Panc1 (cell line): Measurements from ENCODE around the gene ADARB2. TPM values are rescaled to one million over a fixed set of nuclear protein-coding genes. Genes with fewer than 3 reads are reported as not detected.

ENCODE experiments used
- ATAC-seq: fragments of 200-7000 bp; cut with Tn5 transposase; 2 replicates; pipeline ENCODE4 v1.9.1; 2020; ENCODE audit warnings: mild to moderate bottlenecking, moderate library complexity
- BruUV-seq: library from RNA; stranded (reverse); fragments of 400-500 nt; replicated peaks from 2 replicates; lab custom pipeline; 2021; lab: Mats Ljungman, UMichigan
- CTCF ChIA-PET: fragments of 300-600 bp; sonication (Branson Sonifier 250); formaldehyde crosslinking; loops from one replicate; lab custom pipeline; 2022; ENCODE audit warnings: antibody characterized with exemption; lab: Charles Lee
- POLR2A ChIA-PET: fragments of 300-600 bp; sonication (Branson Sonifier 250); formaldehyde crosslinking; loops from one replicate; lab custom pipeline; 2022; ENCODE audit warnings: antibody characterized with exemption; lab: Charles Lee
- DNase-seq: peaks from one replicate; pipeline ENCODE4 v3.0.0-alpha.2; 2010; ENCODE audit warnings: low read depth, low spot score
- H3K27ac ChIP-seq: 2 replicates; pipeline ENCODE4 v1.5.1; 2011; ENCODE audit warnings: mild to moderate bottlenecking, low read length, inconsistent platforms
- H3K27me3 ChIP-seq: fragments of 200-500 bp; sonication (Bioruptor generic); 2 replicates; pipeline ENCODE4 v1.6.0; 2014; ENCODE audit warnings: low read length, inconsistent platforms; ENCODE audit not compliant: control insufficient read depth, insufficient read depth
- H3K36me3 ChIP-seq: fragments of 200-500 bp; sonication (Bioruptor generic); 2 replicates; pipeline ENCODE4 v1.5.1; 2014; ENCODE audit warnings: inconsistent platforms, mild to moderate bottlenecking, low read length, moderate library complexity; ENCODE audit not compliant: control insufficient read depth, insufficient read depth
- H3K4me1 ChIP-seq: 2 replicates; pipeline ENCODE4 v1.5.1; 2011; ENCODE audit warnings: inconsistent platforms, mild to moderate bottlenecking, low read length, moderate library complexity; ENCODE audit not compliant: control insufficient read depth, insufficient read depth
- H3K4me3 ChIP-seq, 2 experiments: 2 replicates each; pipeline ENCODE4 v1.5.1; 2011 to 2012; ENCODE audit warnings: low read depth in 2 of 2, low read length in 2 of 2, mild to moderate bottlenecking in 2 of 2, inconsistent platforms in 1 of 2, moderate library complexity in 1 of 2
- H3K9me3 ChIP-seq: fragments of 200-500 bp; sonication (Bioruptor generic); 2 replicates; pipeline ENCODE4 v1.5.1; 2014; ENCODE audit warnings: low read depth, mild to moderate bottlenecking, inconsistent platforms, low read length, moderate library complexity; ENCODE audit not compliant: control insufficient read depth, insufficient read depth
- POLR2AphosphoS5 ChIP-seq: IDR thresholded peaks from 2 replicates; pipeline ENCODE4 v1.6.1; 2012; ENCODE audit warnings: mild to moderate bottlenecking, low read depth, low read length, moderate library complexity
- SIN3A ChIP-seq: IDR thresholded peaks from 2 replicates; pipeline ENCODE4 v1.6.1; 2012; ENCODE audit warnings: low read depth, mild to moderate bottlenecking, low read length, moderate library complexity, borderline replicate concordance; ENCODE audit not compliant: insufficient read depth
- TCF7L2 ChIP-seq: IDR thresholded peaks from 2 replicates; pipeline ENCODE4 v1.6.1; 2011; ENCODE audit warnings: mild to moderate bottlenecking, low read depth, low read length, inconsistent platforms
- in situ Hi-C: cut with HindIII; loops from 2 replicates; pipeline ENCODE4 v1.10.0; 2016; ENCODE audit warnings: low sequenced_read_pairs, low pct_unique_long_range_greater_than_20kb
- intact Hi-C: fragments of 100-400 bp; cut with micrococcal nuclease; formaldehyde crosslinking; loops from one replicate; pipeline ENCODE4 v1.10.0; 2022; ENCODE audit not compliant: unreplicated experiment
- total RNA-seq: library from RNA; stranded (reverse); gene quantifications from one replicate; pipeline ENCODE4 v1.2.1, GENCODE V29; 2021; ENCODE audit not compliant: unreplicated experiment
- TF ChIP-seq, protein P1 (sequence below): fragments of 450-650 bp; IDR thresholded peaks from 2 replicates; pipeline ENCODE4 v1.5.1; 2017; ENCODE audit warnings: mild to moderate bottlenecking
- TF ChIP-seq, protein P2 (sequence below), 2 experiments: IDR thresholded peaks; 2 replicates each; pipeline ENCODE4 v1.6.1; 2011 to 2012; ENCODE audit warnings: low read depth in 2 of 2, control low read depth in 1 of 2, low read length in 1 of 2, mild to moderate bottlenecking in 1 of 2, moderate library complexity in 1 of 2; ENCODE audit not compliant: insufficient read depth in 1 of 2

The ADARB2 gene
- total RNA-seq, 1 experiment from 2014 or later, result 0.31 TPM

DNA sequence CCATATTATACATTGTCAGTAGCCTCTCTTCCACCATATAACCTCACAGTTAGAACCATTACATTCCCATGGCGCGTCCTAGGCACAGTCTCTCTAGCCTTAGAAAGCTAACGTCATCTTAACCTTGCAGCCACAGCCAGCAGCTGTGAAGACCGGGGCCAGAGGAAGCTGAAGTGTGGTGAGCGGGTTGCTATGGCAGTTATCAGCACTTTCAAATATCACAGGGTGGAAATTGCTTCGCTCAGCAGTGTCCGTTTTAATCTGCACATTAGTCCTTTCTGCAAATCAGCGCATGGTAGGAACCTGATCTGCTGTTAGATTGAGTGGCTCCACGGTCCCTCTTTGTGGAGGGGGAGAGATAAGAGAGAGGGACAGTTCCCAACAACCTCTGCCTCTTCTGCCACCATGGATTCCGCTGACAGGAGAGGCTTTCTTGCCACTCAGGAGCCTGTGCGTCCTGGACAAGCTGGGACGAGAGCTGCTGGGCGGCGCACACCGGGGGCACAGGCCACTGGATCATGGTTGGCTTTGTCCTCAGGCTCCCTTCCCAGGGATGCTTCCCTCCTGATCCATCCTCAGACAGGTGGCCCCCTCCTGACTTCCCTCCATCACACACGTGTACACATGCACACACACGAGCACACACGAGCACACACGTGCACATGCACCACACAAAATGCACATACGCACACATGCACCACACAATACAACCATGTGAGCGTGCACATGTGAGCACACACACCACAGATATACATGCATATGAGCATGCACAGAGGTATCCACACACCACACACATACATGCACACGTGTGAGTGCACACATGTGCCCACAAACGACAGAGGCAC, 587.3 kb downstream of the ADARB2 start:
- ChIA-PET POLR2A (no interaction called here), CTCF (no interaction called here)
- Histone ChIP-seq H3K4me3 (no peak overlapping the region), H3K27ac (no peak overlapping the region), H3K4me1 (no peaks in the 10 kb centered on the region), H3K27me3 (no peaks in the 10 kb centered on the region), H3K36me3 (no peaks in the 10 kb centered on the region), H3K9me3 (no peaks in the 10 kb centered on the region)
- ATAC-seq (no peak), DNase-seq (no peak)
- TF ChIP-seq TCF7L2 (no peak), SIN3A (no peak), POLR2AphosphoS5 (no peak)
- TF ChIP-seq, protein P1, sequence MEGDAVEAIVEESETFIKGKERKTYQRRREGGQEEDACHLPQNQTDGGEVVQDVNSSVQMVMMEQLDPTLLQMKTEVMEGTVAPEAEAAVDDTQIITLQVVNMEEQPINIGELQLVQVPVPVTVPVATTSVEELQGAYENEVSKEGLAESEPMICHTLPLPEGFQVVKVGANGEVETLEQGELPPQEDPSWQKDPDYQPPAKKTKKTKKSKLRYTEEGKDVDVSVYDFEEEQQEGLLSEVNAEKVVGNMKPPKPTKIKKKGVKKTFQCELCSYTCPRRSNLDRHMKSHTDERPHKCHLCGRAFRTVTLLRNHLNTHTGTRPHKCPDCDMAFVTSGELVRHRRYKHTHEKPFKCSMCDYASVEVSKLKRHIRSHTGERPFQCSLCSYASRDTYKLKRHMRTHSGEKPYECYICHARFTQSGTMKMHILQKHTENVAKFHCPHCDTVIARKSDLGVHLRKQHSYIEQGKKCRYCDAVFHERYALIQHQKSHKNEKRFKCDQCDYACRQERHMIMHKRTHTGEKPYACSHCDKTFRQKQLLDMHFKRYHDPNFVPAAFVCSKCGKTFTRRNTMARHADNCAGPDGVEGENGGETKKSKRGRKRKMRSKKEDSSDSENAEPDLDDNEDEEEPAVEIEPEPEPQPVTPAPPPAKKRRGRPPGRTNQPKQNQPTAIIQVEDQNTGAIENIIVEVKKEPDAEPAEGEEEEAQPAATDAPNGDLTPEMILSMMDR, result no peak
- TF ChIP-seq, protein P2, sequence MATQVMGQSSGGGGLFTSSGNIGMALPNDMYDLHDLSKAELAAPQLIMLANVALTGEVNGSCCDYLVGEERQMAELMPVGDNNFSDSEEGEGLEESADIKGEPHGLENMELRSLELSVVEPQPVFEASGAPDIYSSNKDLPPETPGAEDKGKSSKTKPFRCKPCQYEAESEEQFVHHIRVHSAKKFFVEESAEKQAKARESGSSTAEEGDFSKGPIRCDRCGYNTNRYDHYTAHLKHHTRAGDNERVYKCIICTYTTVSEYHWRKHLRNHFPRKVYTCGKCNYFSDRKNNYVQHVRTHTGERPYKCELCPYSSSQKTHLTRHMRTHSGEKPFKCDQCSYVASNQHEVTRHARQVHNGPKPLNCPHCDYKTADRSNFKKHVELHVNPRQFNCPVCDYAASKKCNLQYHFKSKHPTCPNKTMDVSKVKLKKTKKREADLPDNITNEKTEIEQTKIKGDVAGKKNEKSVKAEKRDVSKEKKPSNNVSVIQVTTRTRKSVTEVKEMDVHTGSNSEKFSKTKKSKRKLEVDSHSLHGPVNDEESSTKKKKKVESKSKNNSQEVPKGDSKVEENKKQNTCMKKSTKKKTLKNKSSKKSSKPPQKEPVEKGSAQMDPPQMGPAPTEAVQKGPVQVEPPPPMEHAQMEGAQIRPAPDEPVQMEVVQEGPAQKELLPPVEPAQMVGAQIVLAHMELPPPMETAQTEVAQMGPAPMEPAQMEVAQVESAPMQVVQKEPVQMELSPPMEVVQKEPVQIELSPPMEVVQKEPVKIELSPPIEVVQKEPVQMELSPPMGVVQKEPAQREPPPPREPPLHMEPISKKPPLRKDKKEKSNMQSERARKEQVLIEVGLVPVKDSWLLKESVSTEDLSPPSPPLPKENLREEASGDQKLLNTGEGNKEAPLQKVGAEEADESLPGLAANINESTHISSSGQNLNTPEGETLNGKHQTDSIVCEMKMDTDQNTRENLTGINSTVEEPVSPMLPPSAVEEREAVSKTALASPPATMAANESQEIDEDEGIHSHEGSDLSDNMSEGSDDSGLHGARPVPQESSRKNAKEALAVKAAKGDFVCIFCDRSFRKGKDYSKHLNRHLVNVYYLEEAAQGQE (IDR thresholded peaks at IDR 0.05; ENCODE audit: insufficient read depth in 1 of 2, low read depth in 2 of 2, low read length in 1 of 2), result no peak
- intact Hi-C loops, result no loop called here
- no TSS peak for BruUV-seq
- in situ Hi-C loops, result no loop called here

DNA sequence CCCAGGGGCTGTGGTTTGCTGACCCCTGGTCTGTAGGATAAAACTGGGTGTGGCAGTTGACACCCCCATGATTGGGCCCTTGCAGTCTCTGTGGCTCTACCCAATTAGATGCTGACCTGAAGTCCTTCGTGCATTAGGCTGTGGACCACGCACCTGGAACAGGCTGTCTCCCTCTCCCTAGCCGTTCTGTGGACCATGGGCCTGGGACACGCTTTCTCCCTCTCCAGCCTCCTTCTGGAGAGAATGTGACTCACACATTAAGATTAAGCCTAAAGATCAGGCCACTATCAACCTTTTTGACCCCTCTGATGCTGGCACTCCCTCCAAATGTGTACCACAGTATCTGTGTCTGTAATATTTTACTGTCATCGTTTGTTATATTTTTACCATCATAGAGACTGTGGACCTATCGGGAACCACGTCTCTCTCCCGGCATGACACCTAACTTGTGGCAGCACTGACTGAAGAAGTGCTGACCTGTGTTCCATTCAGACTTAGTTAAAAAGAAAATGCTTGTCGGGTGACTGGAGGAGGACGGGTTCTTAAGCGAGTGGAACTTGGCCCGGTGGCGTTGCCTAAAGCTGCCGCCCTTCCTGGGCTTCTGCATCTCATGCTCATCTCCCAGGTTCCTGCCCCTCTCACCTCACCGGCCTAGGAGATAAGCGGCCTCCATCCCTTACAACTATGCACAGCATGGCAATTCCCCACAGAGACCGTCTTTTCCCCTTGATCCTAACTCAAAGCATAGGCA, 588.3 kb downstream of the ADARB2 start:
- Histone ChIP-seq H3K4me3 (no peak overlapping the region), H3K36me3 (no peaks in the 10 kb centered on the region), H3K4me1 (no peaks in the 10 kb centered on the region), H3K27me3 (no peaks in the 10 kb centered on the region), H3K27ac (no peak overlapping the region), H3K9me3 (no peaks in the 10 kb centered on the region)
- POLR2A ChIA-PET, result no interaction called here
- BruUV-seq, result no TSS peak
- ATAC-seq (no peak), DNase-seq (no peak)
- intact Hi-C loops, result no loop called here
- in situ Hi-C loops, result no loop called here
- no peak for TF ChIP-seq SIN3A
- no peak for TF ChIP-seq POLR2AphosphoS5
- TF ChIP-seq, protein P1, result no peak
- no peak for TF ChIP-seq TCF7L2
- TF ChIP-seq, protein P2 (IDR thresholded peaks at IDR 0.05; ENCODE audit: insufficient read depth in 1 of 2, low read depth in 2 of 2, low read length in 1 of 2), result no peak
- CTCF ChIA-PET, result no interaction called here
